Smooth muscle cell (in vitro differentiated cells): ENCODE results near the gene SSR1. TPM values are rescaled to one million over a fixed set of nuclear protein-coding genes. Genes with fewer than 3 reads are reported as not detected.

Experiments used
- DNase-seq: peaks from one replicate; lab custom pipeline; 2025; ENCODE audit not compliant: unreplicated experiment; lab: John Stamatoyannopoulos, UW
- H2AFZ ChIP-seq: fragments of 200-600 bp; sonication (generic); 2 replicates; pipeline ENCODE4 v1.6.0; 2016; ENCODE audit warnings: antibody characterized with exemption, low read depth, mild to moderate bottlenecking
- H3F3A ChIP-seq: fragments of 200-600 bp; sonication (generic); 2 replicates; pipeline ENCODE4 v1.6.0; 2017; ENCODE audit warnings: antibody characterized with exemption, low read depth
- H3K27ac ChIP-seq: fragments of 200-600 bp; sonication (generic); 2 replicates; pipeline ENCODE4 v1.5.1; 2016; ENCODE audit warnings: low read depth, mild to moderate bottlenecking
- H3K27me3 ChIP-seq: fragments of 200-600 bp; sonication (generic); 2 replicates; pipeline ENCODE4 v1.6.1; 2016; ENCODE audit warnings: low read depth, mild to moderate bottlenecking
- H3K36me3 ChIP-seq: fragments of 200-600 bp; sonication (generic); 2 replicates; pipeline ENCODE4 v1.5.1; 2016; ENCODE audit warnings: low read depth
- H3K4me1 ChIP-seq: fragments of 200-600 bp; sonication (generic); 2 replicates; pipeline ENCODE4 v1.5.1; 2016; ENCODE audit warnings: low read depth
- H3K4me2 ChIP-seq: fragments of 200-600 bp; sonication (generic); 2 replicates; pipeline ENCODE4 v1.6.0; 2016; ENCODE audit warnings: mild to moderate bottlenecking
- H3K4me3 ChIP-seq: fragments of 200-600 bp; sonication (generic); 2 replicates; pipeline ENCODE4 v1.5.1; 2016; ENCODE audit warnings: mild to moderate bottlenecking
- H3K79me2 ChIP-seq: fragments of 200-600 bp; sonication (generic); 2 replicates; pipeline ENCODE4 v1.6.0; 2016; ENCODE audit warnings: low read depth, mild to moderate bottlenecking
- H3K9ac ChIP-seq: fragments of 200-600 bp; sonication (generic); 2 replicates; pipeline ENCODE4 v1.6.0; 2016; ENCODE audit warnings: low read depth
- H3K9me3 ChIP-seq: fragments of 200-600 bp; sonication (generic); replicated peaks from 2 replicates; pipeline ENCODE4 v1.5.1; 2016; ENCODE audit warnings: low read depth
- H4K20me1 ChIP-seq: fragments of 200-600 bp; sonication (generic); 2 replicates; pipeline ENCODE4 v1.6.0; 2016; ENCODE audit warnings: low read depth
- WGBS: methylation state at CpG from one replicate; pipeline ENCODE4 v1.1.7; 2016; ENCODE audit warnings: low lambda C conversion rate; 5-methylcytosine and 5-hydroxymethylcytosine counted together
- polyA plus RNA-seq: library from polyadenylated mRNA; unstranded; fragments of >200 nt; fragmentation: Nextera tagmentation; extraction: Ambion mirVana; gene quantifications from 2 replicates; pipeline ENCODE4 v1.2.1, GENCODE V29; 2016
- total RNA-seq: library from RNA; depleted of rRNA; stranded (reverse); fragments of >200 nt; gene quantifications from 2 replicates; pipeline ENCODE4 v1.2.3, GENCODE V29; 2014
- TF ChIP-seq, protein P1 (sequence below): fragments of 200-600 bp; sonication (generic); IDR thresholded peaks from 2 replicates; pipeline ENCODE4 v1.5.1; 2017; ENCODE audit warnings: borderline replicate concordance, mild to moderate bottlenecking, antibody characterized with exemption; ENCODE audit not compliant: insufficient read depth, poor library complexity, severe bottlenecking

The SSR1 gene
- total and polyA plus RNA-seq, 2 experiments from 2014 or later = 304 to 306 TPM

DNA sequence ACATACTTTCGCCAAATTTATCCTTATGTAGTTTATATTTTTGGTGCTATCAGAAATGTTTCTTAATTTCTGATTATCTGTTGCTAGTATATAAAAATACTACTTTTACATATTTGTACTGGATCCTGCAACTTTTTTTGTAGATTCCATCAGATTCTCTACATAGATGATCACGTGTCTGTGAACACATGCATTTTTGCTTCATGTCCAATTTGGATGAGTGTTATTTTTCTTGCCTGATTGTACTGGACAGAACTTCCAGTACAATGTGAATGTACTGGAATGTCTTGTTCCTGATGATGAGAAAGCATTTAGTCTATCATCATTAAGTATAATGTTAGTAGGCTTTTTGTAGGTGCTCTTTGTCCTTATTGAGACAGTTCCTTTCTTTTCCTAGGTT is 25.0 kb upstream of the SSR1 start:
- DNase-seq = no peak
- Histone ChIP-seq H3K9ac (no peak overlapping the region), H3F3A (no peaks in the 10 kb centered on the region), H3K4me2 (no peak overlapping the region), H3K9me3 (no peaks in the 10 kb centered on the region), H4K20me1 (no peaks in the 10 kb centered on the region), H2AFZ (no peak overlapping the region), H3K27ac (no peak overlapping the region), H3K4me3 (no peak overlapping the region), H3K27me3 (no peaks in the 10 kb centered on the region), H3K4me1 (no peaks in the 10 kb centered on the region), H3K79me2 (no peaks in the 10 kb centered on the region), H3K36me3 (no peaks in the 10 kb centered on the region)
- TF ChIP-seq, protein P1, sequence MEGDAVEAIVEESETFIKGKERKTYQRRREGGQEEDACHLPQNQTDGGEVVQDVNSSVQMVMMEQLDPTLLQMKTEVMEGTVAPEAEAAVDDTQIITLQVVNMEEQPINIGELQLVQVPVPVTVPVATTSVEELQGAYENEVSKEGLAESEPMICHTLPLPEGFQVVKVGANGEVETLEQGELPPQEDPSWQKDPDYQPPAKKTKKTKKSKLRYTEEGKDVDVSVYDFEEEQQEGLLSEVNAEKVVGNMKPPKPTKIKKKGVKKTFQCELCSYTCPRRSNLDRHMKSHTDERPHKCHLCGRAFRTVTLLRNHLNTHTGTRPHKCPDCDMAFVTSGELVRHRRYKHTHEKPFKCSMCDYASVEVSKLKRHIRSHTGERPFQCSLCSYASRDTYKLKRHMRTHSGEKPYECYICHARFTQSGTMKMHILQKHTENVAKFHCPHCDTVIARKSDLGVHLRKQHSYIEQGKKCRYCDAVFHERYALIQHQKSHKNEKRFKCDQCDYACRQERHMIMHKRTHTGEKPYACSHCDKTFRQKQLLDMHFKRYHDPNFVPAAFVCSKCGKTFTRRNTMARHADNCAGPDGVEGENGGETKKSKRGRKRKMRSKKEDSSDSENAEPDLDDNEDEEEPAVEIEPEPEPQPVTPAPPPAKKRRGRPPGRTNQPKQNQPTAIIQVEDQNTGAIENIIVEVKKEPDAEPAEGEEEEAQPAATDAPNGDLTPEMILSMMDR = no peak
- 97% methylated on average over 2 of the region's 2 CpGs for WGBS

DNA sequence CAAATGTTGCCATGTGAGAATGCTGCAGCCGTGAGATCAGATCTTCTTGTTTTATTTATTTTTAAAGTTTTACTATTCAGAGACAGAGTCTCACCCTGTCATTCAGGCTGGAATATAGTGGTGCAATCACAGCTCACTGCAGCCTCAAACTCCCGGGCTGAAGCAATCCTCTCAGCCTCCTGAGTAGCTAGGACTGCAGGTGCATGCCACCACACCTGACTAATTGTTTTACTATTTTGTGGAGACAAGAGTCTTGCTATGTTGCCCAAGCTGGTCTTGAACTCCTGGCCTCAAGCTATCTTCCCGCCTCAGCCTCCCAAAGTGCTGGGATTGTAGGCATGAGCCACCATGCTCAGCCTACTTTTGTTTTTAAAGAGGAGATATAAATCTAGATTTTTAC is 22.5 kb upstream of the SSR1 start:
- Histone ChIP-seq H3K36me3 (no peaks in the 10 kb centered on the region), H3K9me3 (no peaks in the 10 kb centered on the region), H3K27me3 (no peaks in the 10 kb centered on the region), H3K9ac (no peak overlapping the region), H3F3A (no peaks in the 10 kb centered on the region), H2AFZ (no peak overlapping the region), H3K79me2 (no peaks in the 10 kb centered on the region), H4K20me1 (no peaks in the 10 kb centered on the region), H3K4me2 (no peak overlapping the region), H3K4me1 (no peaks in the 10 kb centered on the region), H3K27ac (no peak overlapping the region), H3K4me3 (no peak overlapping the region)
- TF ChIP-seq, protein P1 = no peak
- 86% methylated on average over 3 of the region's 3 CpGs for WGBS
- no peak for DNase-seq

DNA sequence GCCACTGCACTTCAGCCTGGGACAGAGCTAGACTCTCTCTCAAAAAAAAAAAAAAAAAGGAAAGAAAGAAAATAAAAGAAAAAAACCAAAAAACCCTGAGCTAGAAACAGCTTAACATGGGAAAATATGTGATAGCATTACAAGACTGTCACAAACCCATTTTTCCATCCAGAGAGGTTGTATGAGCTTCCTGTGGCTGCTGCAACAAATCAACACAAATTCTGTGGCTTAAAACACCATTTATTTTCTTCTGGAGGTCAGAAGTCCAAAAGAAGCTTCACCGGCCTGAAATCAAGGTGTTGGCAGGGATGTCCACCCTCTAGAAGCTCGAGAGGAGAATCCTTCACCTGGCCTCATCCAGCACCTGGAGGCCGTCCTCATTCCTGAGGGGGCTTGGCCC is 21.7 kb upstream of the SSR1 start:
- no peaks in the 10 kb centered on the region for H3K27me3 ChIP-seq
- no peak overlapping the region for H2AFZ ChIP-seq
- H3F3A ChIP-seq = no peaks in the 10 kb centered on the region
- H3K4me1 ChIP-seq = no peaks in the 10 kb centered on the region
- no peaks in the 10 kb centered on the region for H3K9me3 ChIP-seq
- DNase-seq = no peak
- TF ChIP-seq, protein P1 = no peak
- no peaks in the 10 kb centered on the region for H3K79me2 ChIP-seq
- H3K4me3 ChIP-seq = no peak overlapping the region
- WGBS = 94% methylated on average over 3 of the region's 3 CpGs
- H3K4me2 ChIP-seq = no peak overlapping the region
- no peak overlapping the region for H3K9ac ChIP-seq
- H3K27ac ChIP-seq = no peak overlapping the region
- no peaks in the 10 kb centered on the region for H4K20me1 ChIP-seq
- no peaks in the 10 kb centered on the region for H3K36me3 ChIP-seq

DNA sequence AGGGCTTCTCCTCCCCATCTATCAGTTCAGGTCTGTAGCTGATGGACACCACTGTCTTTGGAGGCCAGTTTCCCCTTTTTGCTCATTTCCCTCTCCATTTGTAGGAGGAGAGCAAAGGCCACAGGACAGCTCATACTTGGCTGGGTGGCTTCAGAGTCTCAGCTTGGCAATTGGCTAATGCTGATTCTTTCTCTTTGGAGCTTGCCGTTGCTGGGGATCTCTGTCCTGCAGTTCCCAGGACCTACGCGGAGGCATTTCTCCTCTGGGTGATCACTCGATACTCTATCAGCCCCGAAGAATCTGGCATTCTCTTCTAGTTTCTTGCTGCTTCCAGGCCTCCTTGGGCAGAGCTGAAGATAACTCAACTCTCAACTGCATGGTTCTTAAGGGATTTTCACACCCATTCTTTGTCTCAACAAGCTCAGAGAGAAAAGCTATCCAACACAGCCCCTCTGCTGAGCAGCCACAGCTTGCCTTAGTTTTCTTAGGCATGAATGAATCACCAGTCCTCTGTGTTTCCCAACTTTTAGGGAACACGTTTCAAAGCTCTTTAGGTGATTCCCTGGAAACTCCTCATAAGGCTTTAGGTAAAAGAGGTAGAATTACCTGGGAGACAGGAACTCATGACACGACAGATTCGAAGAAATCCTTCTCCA is 19.2 kb upstream of the SSR1 start:
- Histone ChIP-seq H4K20me1 (no peaks in the 10 kb centered on the region), H3K9ac (no peak overlapping the region), H3K79me2 (no peaks in the 10 kb centered on the region), H3F3A (no peaks in the 10 kb centered on the region), H3K27me3 (no peaks in the 10 kb centered on the region), H2AFZ (no peak overlapping the region), H3K36me3 (no peaks in the 10 kb centered on the region), H3K4me1 (no peaks in the 10 kb centered on the region), H3K27ac (no peak overlapping the region), H3K4me3 (no peak overlapping the region), H3K9me3 (no peaks in the 10 kb centered on the region), H3K4me2 (no peak overlapping the region)
- WGBS = 86% methylated on average over 8 of the region's 8 CpGs
- DNase-seq = no peak
- TF ChIP-seq, protein P1 = no peak
